Measurements from ENCODE around the gene SMG6.

DNA sequence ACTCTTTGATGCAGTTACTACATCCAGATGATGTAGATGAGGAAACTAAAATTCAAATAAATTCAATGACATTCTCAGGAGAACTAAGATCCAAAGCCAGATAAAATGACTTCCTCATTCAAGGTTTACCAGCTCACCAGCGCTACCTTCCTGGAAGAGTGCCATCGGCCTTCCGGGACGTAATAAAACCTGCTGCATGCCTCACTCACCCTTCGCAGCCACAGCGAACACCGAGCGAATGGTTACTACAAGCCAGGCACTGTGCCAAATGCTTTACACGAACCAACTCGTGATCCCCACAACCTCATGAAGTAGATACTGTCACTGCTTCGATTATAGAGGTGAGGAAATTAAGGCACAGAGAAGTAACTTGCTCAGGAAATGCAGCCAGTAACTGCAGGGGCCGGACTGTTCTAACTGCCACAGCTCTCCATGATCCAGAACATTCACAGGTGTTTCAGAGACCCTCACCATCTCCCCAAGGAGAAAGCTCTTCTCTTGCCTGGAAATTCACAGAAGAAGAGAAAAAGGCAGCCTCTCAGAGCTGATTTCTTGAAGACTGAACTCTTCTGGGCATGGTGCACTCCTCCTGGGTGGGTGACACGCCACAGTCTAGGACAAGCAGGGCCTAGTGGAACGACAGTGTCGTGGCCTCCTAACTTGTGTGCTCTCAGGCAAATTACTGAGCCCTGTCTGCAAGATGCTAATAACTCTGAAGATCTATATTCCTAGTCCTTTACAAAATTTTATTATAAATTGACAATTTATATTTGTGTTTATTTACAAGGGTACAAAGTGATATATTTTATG, 201.9 kb downstream of the SMG6 start:
- TF ChIP-seq POLR2AphosphoS5 (IDR thresholded peaks at IDR 0.05) (peak; percentile 19 to 65), POLR2A (IDR thresholded peaks at IDR 0.05) (no peak), EP300 (IDR thresholded peaks at IDR 0.05) (peak in 1 of 4 donors; percentile 19)
- TF ChIP-seq, protein P1, sequence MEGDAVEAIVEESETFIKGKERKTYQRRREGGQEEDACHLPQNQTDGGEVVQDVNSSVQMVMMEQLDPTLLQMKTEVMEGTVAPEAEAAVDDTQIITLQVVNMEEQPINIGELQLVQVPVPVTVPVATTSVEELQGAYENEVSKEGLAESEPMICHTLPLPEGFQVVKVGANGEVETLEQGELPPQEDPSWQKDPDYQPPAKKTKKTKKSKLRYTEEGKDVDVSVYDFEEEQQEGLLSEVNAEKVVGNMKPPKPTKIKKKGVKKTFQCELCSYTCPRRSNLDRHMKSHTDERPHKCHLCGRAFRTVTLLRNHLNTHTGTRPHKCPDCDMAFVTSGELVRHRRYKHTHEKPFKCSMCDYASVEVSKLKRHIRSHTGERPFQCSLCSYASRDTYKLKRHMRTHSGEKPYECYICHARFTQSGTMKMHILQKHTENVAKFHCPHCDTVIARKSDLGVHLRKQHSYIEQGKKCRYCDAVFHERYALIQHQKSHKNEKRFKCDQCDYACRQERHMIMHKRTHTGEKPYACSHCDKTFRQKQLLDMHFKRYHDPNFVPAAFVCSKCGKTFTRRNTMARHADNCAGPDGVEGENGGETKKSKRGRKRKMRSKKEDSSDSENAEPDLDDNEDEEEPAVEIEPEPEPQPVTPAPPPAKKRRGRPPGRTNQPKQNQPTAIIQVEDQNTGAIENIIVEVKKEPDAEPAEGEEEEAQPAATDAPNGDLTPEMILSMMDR (IDR thresholded peaks at IDR 0.05) = no peak

Measured in upper lobe of left lung (tissue), 4 donors.